Smooth muscle cell (in vitro differentiated cells): ENCODE measurements around the gene VEGFA. TPM values are rescaled to one million over a fixed set of nuclear protein-coding genes. Genes with fewer than 3 reads are reported as not detected.

Experiments used
- DNase-seq: peaks from one replicate; lab custom pipeline; 2025; ENCODE audit not compliant: unreplicated experiment; lab: John Stamatoyannopoulos, UW
- H2AFZ ChIP-seq: fragments of 200-600 bp; sonication (generic); 2 replicates; pipeline ENCODE4 v1.6.0; 2016; ENCODE audit warnings: antibody characterized with exemption, low read depth, mild to moderate bottlenecking
- H3F3A ChIP-seq: fragments of 200-600 bp; sonication (generic); 2 replicates; pipeline ENCODE4 v1.6.0; 2017; ENCODE audit warnings: antibody characterized with exemption, low read depth
- H3K27ac ChIP-seq: fragments of 200-600 bp; sonication (generic); 2 replicates; pipeline ENCODE4 v1.5.1; 2016; ENCODE audit warnings: low read depth, mild to moderate bottlenecking
- H3K27me3 ChIP-seq: fragments of 200-600 bp; sonication (generic); 2 replicates; pipeline ENCODE4 v1.6.1; 2016; ENCODE audit warnings: low read depth, mild to moderate bottlenecking
- H3K36me3 ChIP-seq: fragments of 200-600 bp; sonication (generic); 2 replicates; pipeline ENCODE4 v1.5.1; 2016; ENCODE audit warnings: low read depth
- H3K4me1 ChIP-seq: fragments of 200-600 bp; sonication (generic); 2 replicates; pipeline ENCODE4 v1.5.1; 2016; ENCODE audit warnings: low read depth
- H3K4me2 ChIP-seq: fragments of 200-600 bp; sonication (generic); 2 replicates; pipeline ENCODE4 v1.6.0; 2016; ENCODE audit warnings: mild to moderate bottlenecking
- H3K4me3 ChIP-seq: fragments of 200-600 bp; sonication (generic); 2 replicates; pipeline ENCODE4 v1.5.1; 2016; ENCODE audit warnings: mild to moderate bottlenecking
- H3K79me2 ChIP-seq: fragments of 200-600 bp; sonication (generic); 2 replicates; pipeline ENCODE4 v1.6.0; 2016; ENCODE audit warnings: low read depth, mild to moderate bottlenecking
- H3K9ac ChIP-seq: fragments of 200-600 bp; sonication (generic); 2 replicates; pipeline ENCODE4 v1.6.0; 2016; ENCODE audit warnings: low read depth
- H3K9me3 ChIP-seq: fragments of 200-600 bp; sonication (generic); replicated peaks from 2 replicates; pipeline ENCODE4 v1.5.1; 2016; ENCODE audit warnings: low read depth
- H4K20me1 ChIP-seq: fragments of 200-600 bp; sonication (generic); 2 replicates; pipeline ENCODE4 v1.6.0; 2016; ENCODE audit warnings: low read depth
- CTCF ChIP-seq: fragments of 200-600 bp; sonication (generic); IDR thresholded peaks from 2 replicates; pipeline ENCODE4 v1.5.1; 2017; ENCODE audit warnings: borderline replicate concordance, mild to moderate bottlenecking, antibody characterized with exemption; ENCODE audit not compliant: insufficient read depth, poor library complexity, severe bottlenecking
- WGBS: methylation state at CpG from one replicate; pipeline ENCODE4 v1.1.7; 2016; ENCODE audit warnings: low lambda C conversion rate; 5-methylcytosine and 5-hydroxymethylcytosine counted together
- polyA plus RNA-seq: library from polyadenylated mRNA; unstranded; fragments of >200 nt; fragmentation: Nextera tagmentation; extraction: Ambion mirVana; gene quantifications from 2 replicates; pipeline ENCODE4 v1.2.1, GENCODE V29; 2016
- total RNA-seq: library from RNA; depleted of rRNA; stranded (reverse); fragments of >200 nt; gene quantifications from 2 replicates; pipeline ENCODE4 v1.2.3, GENCODE V29; 2014

The VEGFA gene
- total and polyA plus RNA-seq, 2 experiments from 2014 or later, result 116 to 136 TPM

- H3K36me3 ChIP-seq, result no peaks in the 10 kb centered on the region
- no peaks in the 10 kb centered on the region for H4K20me1 ChIP-seq
- H3K27me3 ChIP-seq, result no peaks in the 10 kb centered on the region
These were observed 56.7 kb downstream of the VEGFA start for GRCh38 chr6:43826730-43827129.

DNA sequence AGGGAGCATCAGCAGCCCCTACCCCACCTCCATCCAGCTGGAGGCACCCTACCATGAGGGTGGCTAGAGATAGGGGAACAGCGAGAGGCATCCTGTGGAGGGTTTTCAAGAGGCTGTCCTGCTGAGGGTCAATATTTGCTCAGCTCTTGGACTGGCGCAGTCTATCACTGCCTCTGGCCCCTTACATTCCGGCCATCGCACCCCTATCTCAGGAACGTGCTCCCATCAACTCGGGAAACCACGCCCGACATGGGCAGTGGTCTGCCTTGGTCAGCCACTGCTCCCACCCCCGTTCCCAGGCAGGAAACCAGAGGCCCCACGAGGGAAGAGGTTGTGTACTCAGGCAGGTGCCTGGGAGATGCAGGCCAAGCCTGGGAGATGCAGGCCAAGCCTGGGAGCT lies 57.9 kb downstream of the VEGFA start:
- H3K27me3 ChIP-seq, result no peaks in the 10 kb centered on the region
- no peak overlapping the region for H3K4me3 ChIP-seq
- H3F3A ChIP-seq, result no peaks in the 10 kb centered on the region
- DNase-seq, result no peak
- H4K20me1 ChIP-seq, result no peaks in the 10 kb centered on the region
- H3K9me3 ChIP-seq, result no peaks in the 10 kb centered on the region
- WGBS, result 91% methylated on average over 10 of the region's 10 CpGs
- H3K27ac ChIP-seq, result no peak overlapping the region
- no peaks in the 10 kb centered on the region for H3K79me2 ChIP-seq
- TF ChIP-seq CTCF, result no peak
- peaks cover under 1% of the 10 kb centered on the region for H3K4me1 ChIP-seq
- H3K4me2 ChIP-seq, result no peak overlapping the region
- no peak overlapping the region for H3K9ac ChIP-seq
- no peaks in the 10 kb centered on the region for H3K36me3 ChIP-seq
- H2AFZ ChIP-seq, result no peak overlapping the region

More at GRCh38 chr6:43826730-43827129, 56.7 kb downstream of the VEGFA start:
- Histone ChIP-seq H3K9ac (no peak overlapping the region), H2AFZ (no peak overlapping the region), H3F3A (no peaks in the 10 kb centered on the region), H3K79me2 (no peaks in the 10 kb centered on the region), H3K4me3 (no peak overlapping the region), H3K27ac (no peak overlapping the region), H3K4me1 (no peaks in the 10 kb centered on the region), H3K9me3 (no peaks in the 10 kb centered on the region), H3K4me2 (no peak overlapping the region)
- WGBS, result 96% methylated on average over 4 of the region's 4 CpGs
- no peak for TF ChIP-seq CTCF
- DNase-seq, result no peak

GRCh38 chr6:43828711-43829110 lies 58.7 kb downstream of the VEGFA start:
- 85% methylated on average over 4 of the region's 4 CpGs for WGBS
- Histone ChIP-seq H3K27me3 (no peaks in the 10 kb centered on the region), H4K20me1 (no peaks in the 10 kb centered on the region), H3K79me2 (no peaks in the 10 kb centered on the region), H3K4me3 (no peak overlapping the region), H3K9me3 (no peaks in the 10 kb centered on the region), H3K36me3 (no peaks in the 10 kb centered on the region), H3K4me1 (peaks cover 9% of the 10 kb centered on the region), H3K9ac (no peak overlapping the region), H3K4me2 (no peak overlapping the region), H2AFZ (no peak overlapping the region), H3F3A (no peaks in the 10 kb centered on the region), H3K27ac (no peak overlapping the region)
- DNase-seq, result no peak
- TF ChIP-seq CTCF, result no peak

DNA sequence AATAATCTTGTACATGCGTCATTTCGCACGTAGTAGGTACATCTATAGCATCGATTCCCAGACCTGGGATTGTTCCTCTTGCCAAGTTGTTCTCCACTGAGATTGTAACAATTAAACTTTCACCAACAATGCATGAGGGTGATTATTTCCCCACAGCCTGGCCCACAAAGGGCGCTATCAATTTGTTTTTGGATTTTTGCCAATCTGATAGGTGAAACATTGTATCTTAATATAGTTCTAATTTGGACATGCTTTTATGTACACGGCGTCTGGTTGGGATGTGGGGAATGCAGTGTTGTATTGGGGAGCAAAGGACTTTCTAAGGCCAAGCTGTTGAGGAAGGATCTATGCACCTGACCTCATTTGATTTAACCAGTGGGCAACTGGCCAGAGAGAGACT lies 59.5 kb downstream of the VEGFA start:
- 97% methylated on average over 7 of the region's 7 CpGs for WGBS
- TF ChIP-seq CTCF, result no peak
- Histone ChIP-seq H3K9me3 (no peaks in the 10 kb centered on the region), H3K4me1 (peaks cover 16% of the 10 kb centered on the region), H3K79me2 (no peaks in the 10 kb centered on the region), H3K27me3 (no peaks in the 10 kb centered on the region), H3K4me2 (no peak overlapping the region), H2AFZ (no peak overlapping the region), H3K27ac (no peak overlapping the region), H3K36me3 (no peaks in the 10 kb centered on the region), H4K20me1 (no peaks in the 10 kb centered on the region), H3F3A (no peaks in the 10 kb centered on the region), H3K9ac (no peak overlapping the region), H3K4me3 (no peak overlapping the region)
- no peak for DNase-seq
